Naive thymus-derived CD4-positive, alpha-beta T cell (primary cell): Measurements from ENCODE around the gene ANKRD49. TPM values are rescaled to one million over a fixed set of nuclear protein-coding genes. Genes with fewer than 3 reads are reported as not detected.

ENCODE experiments used
- ATAC-seq: fragments of 150-1000 bp; cut with Tn5 transposase; 2 replicates; pipeline ENCODE4 v1.10.0; 2021; ENCODE audit warnings: mild to moderate bottlenecking, moderate library complexity
- CTCF ChIA-PET: fragments of 350-600 bp; sonication (Branson Sonifier 250); formaldehyde crosslinking; loops from one replicate; lab custom pipeline; 2021; ENCODE audit warnings: antibody characterized with exemption; lab: Charles Lee
- POLR2A ChIA-PET: fragments of 350-600 bp; sonication (Branson Sonifier 250); formaldehyde crosslinking; loops from one replicate; lab custom pipeline; 2021; ENCODE audit warnings: antibody characterized with exemption, inconsistent platforms; lab: Charles Lee
- DNase-seq, 9 donors: peaks; one replicate each; pipeline versions ENCODE4 v3.0.0 to v3.0.0-alpha.2; 2020 to 2022; ENCODE audit warnings: mixed read lengths in 1 of 9
- H3K27ac ChIP-seq: one replicate; pipeline ENCODE4 v1.7.0; 2013; ENCODE audit warnings: mild to moderate bottlenecking, low read depth, low read length, moderate library complexity
- H3K27me3 ChIP-seq, 2 donors: one replicate each; pipeline ENCODE4 v1.7.0; 2013; ENCODE audit warnings: low read length in 2 of 2, mild to moderate bottlenecking in 2 of 2, moderate library complexity in 2 of 2; ENCODE audit not compliant: control insufficient read depth in 2 of 2, insufficient read depth in 2 of 2
- H3K36me3 ChIP-seq, 3 experiments: 1 replicate in 2 of 3; 2 replicates in 1 of 3; pipeline ENCODE4 v1.7.0; 2013; ENCODE audit warnings: low read length in 3 of 3, mild to moderate bottlenecking in 3 of 3, moderate library complexity in 1 of 3; ENCODE audit not compliant: insufficient read depth in 3 of 3, control insufficient read depth in 2 of 3
- H3K4me1 ChIP-seq, 2 donors: one replicate each; pipeline ENCODE4 v1.7.0; 2013; ENCODE audit warnings: low read length in 2 of 2, mild to moderate bottlenecking in 2 of 2, moderate library complexity in 1 of 2; ENCODE audit not compliant: control insufficient read depth in 2 of 2, insufficient read depth in 2 of 2
- H3K4me3 ChIP-seq: 2 replicates; pipeline ENCODE4 v1.7.0; 2013; ENCODE audit warnings: mild to moderate bottlenecking, low read length
- H3K9me3 ChIP-seq, 3 experiments: 1 replicate in 2 of 3; 2 replicates in 1 of 3; pipeline ENCODE4 v1.7.0; 2013; ENCODE audit warnings: low read length in 3 of 3; ENCODE audit not compliant: control insufficient read depth in 2 of 3
- H3K27ac Mint-ChIP-seq, 9 donors: one replicate each; pipeline ENCODE4 v1.8.0; 2020 to 2022; ENCODE audit warnings: mixed read lengths in 9 of 9, mild to moderate bottlenecking in 8 of 9, moderate library complexity in 5 of 9, inconsistent platforms in 2 of 9
- H3K27me3 Mint-ChIP-seq, 5 donors: one replicate each; pipeline ENCODE4 v1.8.0; 2021 to 2022; ENCODE audit warnings: mixed read lengths in 5 of 5, mild to moderate bottlenecking in 1 of 5
- H3K36me3 Mint-ChIP-seq, 5 donors: one replicate each; pipeline ENCODE4 v1.8.0; 2020 to 2022; ENCODE audit warnings: mixed read lengths in 5 of 5, mild to moderate bottlenecking in 3 of 5, inconsistent platforms in 1 of 5
- H3K4me1 Mint-ChIP-seq, 7 donors: one replicate each; pipeline ENCODE4 v1.8.0; 2020 to 2022; ENCODE audit warnings: mixed read lengths in 7 of 7, mild to moderate bottlenecking in 3 of 7, inconsistent platforms in 1 of 7
- H3K4me3 Mint-ChIP-seq, 10 donors: one replicate each; pipeline ENCODE4 v1.8.0; 2020 to 2022; ENCODE audit warnings: mild to moderate bottlenecking in 10 of 10, mixed read lengths in 10 of 10, moderate library complexity in 6 of 10, inconsistent platforms in 2 of 10
- H3K9me3 Mint-ChIP-seq, 11 donors: one replicate each; pipeline ENCODE4 v1.8.0; 2020 to 2022; ENCODE audit warnings: mixed read lengths in 11 of 11, mild to moderate bottlenecking in 4 of 11, inconsistent platforms in 1 of 11, moderate library complexity in 1 of 11
- intact Hi-C, 2 donors: fragments of 100-400 bp; cut with micrococcal nuclease; formaldehyde crosslinking; loops; one replicate each; pipeline ENCODE4 v1.15.1; 2023
- polyA plus RNA-seq, 2 donors: library from polyadenylated mRNA; unstranded; fragments of 300-500 nt; fragmentation: Illumina TruSeq; gene quantifications; one replicate each; pipeline ENCODE4 v1.2.3, GENCODE V29; 2021
- total RNA-seq, 6 experiments: library from RNA in 5 of 6; stranded (reverse) in 5 of 6; gene quantifications; 1 replicate in 5 of 6; 2 replicates in 1 of 6; pipeline ENCODE4 v1.2.3 and lab custom pipeline; 2021 to 2026

Gene ANKRD49
- total RNA-seq (10 to 100 TPM; 25.6 to 64.4 (median 44.5) TPM), polyA plus RNA-seq (10 to 100 TPM; 17.1 to 32.7 TPM), total RNA-seq (lab: John Stamatoyannopoulos, UW) (28.5 reads per million, percentile 58 among the genes with 10 or more reads in this experiment)

DNA sequence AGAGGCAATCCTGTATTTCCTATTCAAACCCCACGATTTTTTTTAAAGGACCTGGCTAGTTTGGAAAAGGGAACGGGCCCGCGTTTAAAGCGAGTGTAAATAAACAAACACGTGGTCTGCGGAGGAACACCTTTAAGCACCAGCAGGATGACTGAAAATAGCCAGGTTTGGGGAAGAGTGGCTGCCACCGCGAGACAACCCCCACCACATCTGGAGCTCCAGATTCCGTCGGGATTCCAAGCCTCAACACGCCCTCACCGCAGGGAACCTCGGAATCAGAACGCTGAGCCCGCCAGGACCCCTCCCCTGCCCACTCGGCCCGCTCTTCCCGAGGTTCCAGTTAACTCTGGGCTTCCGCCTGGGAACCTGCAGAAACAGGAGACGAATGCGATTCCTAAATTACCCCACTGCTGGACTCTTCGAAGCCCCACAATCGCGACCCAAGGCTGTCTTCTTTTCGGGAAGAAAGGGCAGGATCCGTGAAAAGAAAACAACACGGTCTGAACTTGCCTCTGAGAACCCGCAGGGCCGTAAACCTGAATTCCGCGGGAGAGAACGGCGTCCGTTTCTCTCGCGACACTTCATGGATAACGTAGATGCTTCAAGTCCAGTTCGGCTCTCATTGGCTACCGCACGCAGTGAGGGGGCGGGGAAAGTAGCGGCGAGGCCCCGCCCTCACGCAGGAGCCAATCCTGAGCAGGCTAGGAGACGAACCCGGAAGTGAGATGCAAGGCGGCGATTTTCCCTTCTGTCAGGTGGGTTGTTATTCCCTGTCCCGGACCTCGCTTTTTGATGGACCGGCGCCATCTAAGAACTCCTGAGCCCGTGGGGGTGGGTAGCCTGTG, at the start of gene ANKRD49, which contains the start of gene MRE11:
Gene ANKRD49, plus strand, starts transcription at position 704 of the 845 bp plus-strand sequence. CDS start 2,710 bp downstream, outside the sequence.
Gene MRE11, minus strand, starts transcription at position 564 of the 845 bp plus-strand sequence. CDS start 1,043 bp downstream, outside the sequence.
- Histone ChIP-seq H3K4me3 (peak within 1 kb of the TSS; percentile 94), H3K27ac (peak within 1 kb of the TSS; percentile 93), H3K9me3 (no peaks in the 10 kb centered on the region), H3K36me3 (peaks cover 0 to 35% (median 9%) of the 10 kb centered on the region in 3 experiments), H3K4me1 (peaks cover 18 to 28% of the 10 kb centered on the region in 2 donors), H3K27me3 (no peaks in the 10 kb centered on the region)
- H3K9me3 Mint-ChIP-seq = no peaks in the 10 kb centered on the region
- no peaks in the 10 kb centered on the region for H3K27me3 Mint-ChIP-seq
- peak within 1 kb of the TSS; percentile 92 to 99 (median 96) for H3K4me3 Mint-ChIP-seq
- H3K36me3 Mint-ChIP-seq = peaks cover 14 to 31% (median 21%) of the 10 kb centered on the region in 5 donors
- intact Hi-C loops = loop anchor here (1.0 to 10.0 kb wide), 23 partner anchors 11 to 1899 kb away; partner anchors contain the start of genes C11orf54 (in 2 of the 2), CEP295 (in 2 of the 2), CEP57 (in 2 of the 2) and CWC15 (in 2 of the 2)
- CTCF ChIA-PET = interaction anchor here (1.1 kb wide), 1 partner anchor 12 kb away, joined by 3 read pairs; no protein-coding TSS in a partner anchor
- DNase-seq = peak; percentile 92 to 98 (median 97)
- peak within 1 kb of the TSS; percentile 91 to 99 (median 97) for H3K27ac Mint-ChIP-seq
- peaks cover 31 to 64% (median 42%) of the 10 kb centered on the region in 7 donors for H3K4me1 Mint-ChIP-seq
- POLR2A ChIA-PET = interaction anchor here (0.6 to 2.0 kb wide), 6 partner anchors 9 to 1296 kb away, joined by 3 to 12 read pairs (median 4); partner anchors contain the start of genes C11orf54, CEP295, SLC36A4 and TAF1D
- peak; percentile 100 for ATAC-seq

- Histone ChIP-seq H3K9me3 (no peaks in the 10 kb centered on the region), H3K4me3 (no peak overlapping the region), H3K27me3 (no peaks in the 10 kb centered on the region), H3K27ac (no peak overlapping the region), H3K36me3 (peaks cover 0 to 35% (median 4%) of the 10 kb centered on the region in 3 experiments), H3K4me1 (no peaks in the 10 kb centered on the region)
- H3K4me3 Mint-ChIP-seq = no peak overlapping the region
- peaks cover 11 to 65% (median 37%) of the 10 kb centered on the region in 5 donors for H3K36me3 Mint-ChIP-seq
- H3K27me3 Mint-ChIP-seq = no peaks in the 10 kb centered on the region
- POLR2A ChIA-PET = interaction anchor here (1.1 kb wide), 1 partner anchor 662 kb away, joined by 3 read pairs; the partner anchor contains the start of gene MED17
- no peaks in the 10 kb centered on the region for H3K9me3 Mint-ChIP-seq
- DNase-seq = no peak
- ATAC-seq = no peak
- intact Hi-C loops = no loop called here
- H3K27ac Mint-ChIP-seq = no peak overlapping the region
- CTCF ChIA-PET = no interaction called here
- H3K4me1 Mint-ChIP-seq = peaks cover 0 to 4% (median 0%) of the 10 kb centered on the region in 7 donors
These were observed 48.1 kb upstream of the ANKRD49 start for GRCh38 chr11:94445641-94446040.

DNA sequence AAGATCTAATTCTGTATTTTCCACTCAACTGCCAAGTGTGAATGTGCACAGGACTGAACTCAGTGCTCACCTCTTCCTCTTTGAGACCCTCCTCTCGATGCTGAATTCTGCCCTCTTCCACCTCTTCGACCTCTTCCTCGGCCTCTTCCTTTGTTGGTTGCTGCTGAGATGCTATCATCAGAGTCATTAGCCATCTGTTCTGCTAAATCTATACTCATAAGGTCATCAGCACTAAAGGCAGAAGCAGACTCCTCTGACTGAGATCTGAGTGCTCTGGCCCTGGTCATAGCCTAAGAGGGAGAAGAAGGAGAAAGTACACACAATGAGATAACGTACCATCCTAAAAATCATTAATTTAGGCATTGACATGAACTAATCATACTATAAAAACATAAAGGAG, 46.6 kb upstream of the ANKRD49 start:
- CTCF ChIA-PET = no interaction called here
- Mint-ChIP-seq H3K4me1 (no peaks in the 10 kb centered on the region), H3K27me3 (no peaks in the 10 kb centered on the region), H3K27ac (no peak overlapping the region), H3K36me3 (peaks cover 9 to 52% (median 29%) of the 10 kb centered on the region in 5 donors), H3K9me3 (no peaks in the 10 kb centered on the region), H3K4me3 (no peak overlapping the region)
- no peak for ATAC-seq
- H3K4me1 ChIP-seq = no peaks in the 10 kb centered on the region
- peaks cover 0 to 32% (median 4%) of the 10 kb centered on the region in 3 experiments for H3K36me3 ChIP-seq
- H3K27me3 ChIP-seq = no peaks in the 10 kb centered on the region
- H3K4me3 ChIP-seq = no peak overlapping the region
- no peak for DNase-seq
- POLR2A ChIA-PET = no interaction called here
- no peak overlapping the region for H3K27ac ChIP-seq
- H3K9me3 ChIP-seq = no peaks in the 10 kb centered on the region
- intact Hi-C loops = no loop called here

GRCh38 chr11:94449029-94449428, 44.8 kb upstream of the ANKRD49 start:
- CTCF ChIA-PET = no interaction called here
- no peak for DNase-seq
- POLR2A ChIA-PET = no interaction called here
- Mint-ChIP-seq H3K4me1 (no peaks in the 10 kb centered on the region), H3K27me3 (no peaks in the 10 kb centered on the region), H3K36me3 (peaks cover 9 to 53% (median 39%) of the 10 kb centered on the region in 5 donors), H3K27ac (no peak overlapping the region), H3K9me3 (peaks cover 0 to 2% (median 0%) of the 10 kb centered on the region in 11 donors), H3K4me3 (no peak overlapping the region)
- Histone ChIP-seq H3K4me1 (no peaks in the 10 kb centered on the region), H3K27ac (no peak overlapping the region), H3K9me3 (no peaks in the 10 kb centered on the region), H3K27me3 (no peaks in the 10 kb centered on the region), H3K4me3 (no peak overlapping the region), H3K36me3 (peaks cover 0 to 31% (median 4%) of the 10 kb centered on the region in 3 experiments)
- intact Hi-C loops = no loop called here
- no peak for ATAC-seq

- H3K4me1 Mint-ChIP-seq = no peaks in the 10 kb centered on the region
- ATAC-seq (no peak), DNase-seq (no peak)
- intact Hi-C loops = no loop called here
- no peak overlapping the region for H3K4me3 Mint-ChIP-seq
- ChIA-PET POLR2A (no interaction called here), CTCF (no interaction called here)
- H3K9me3 ChIP-seq = no peaks in the 10 kb centered on the region
- no peaks in the 10 kb centered on the region for H3K4me1 ChIP-seq
- H3K9me3 Mint-ChIP-seq = peaks cover 0 to 2% (median 0%) of the 10 kb centered on the region in 11 donors
- H3K27ac Mint-ChIP-seq = no peak overlapping the region
- no peaks in the 10 kb centered on the region for H3K27me3 ChIP-seq
- no peak overlapping the region for H3K27ac ChIP-seq
- no peaks in the 10 kb centered on the region for H3K27me3 Mint-ChIP-seq
- no peak overlapping the region for H3K4me3 ChIP-seq
- peaks cover 5 to 51% (median 36%) of the 10 kb centered on the region in 5 donors for H3K36me3 Mint-ChIP-seq
- H3K36me3 ChIP-seq = peaks cover 0 to 26% (median 4%) of the 10 kb centered on the region in 3 experiments
These were observed 44.3 kb upstream of the ANKRD49 start for GRCh38 chr11:94449437-94449836.

DNA sequence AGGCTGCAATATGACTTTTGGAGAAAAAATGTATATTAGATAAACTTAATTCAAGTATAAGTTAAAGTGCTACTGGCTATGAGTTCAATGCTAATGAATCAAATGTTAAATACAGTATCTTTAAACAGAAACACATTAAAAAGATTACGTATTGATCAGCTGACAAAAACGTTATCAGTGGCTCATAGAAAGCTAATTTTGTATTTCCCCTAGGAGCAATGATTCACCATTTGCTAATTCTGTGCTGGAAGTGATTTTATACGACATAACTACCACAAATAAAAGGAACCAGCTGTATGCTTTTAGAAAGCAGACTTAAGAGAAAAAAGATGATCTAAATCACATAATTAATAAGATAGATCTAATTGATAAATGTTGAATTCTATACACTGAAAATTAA, 43.7 kb upstream of the ANKRD49 start:
- peaks cover 0 to 2% (median 0%) of the 10 kb centered on the region in 11 donors for H3K9me3 Mint-ChIP-seq
- no peaks in the 10 kb centered on the region for H3K27me3 ChIP-seq
- no peaks in the 10 kb centered on the region for H3K27me3 Mint-ChIP-seq
- intact Hi-C loops = no loop called here
- H3K27ac ChIP-seq = no peak overlapping the region
- ChIA-PET POLR2A (interaction anchor here (0.6 kb wide), 1 partner anchor 18 kb away, joined by 3 read pairs; no protein-coding TSS in a partner anchor), CTCF (no interaction called here)
- H3K4me3 Mint-ChIP-seq = no peak overlapping the region
- H3K9me3 ChIP-seq = no peaks in the 10 kb centered on the region
- ATAC-seq = no peak
- no peaks in the 10 kb centered on the region for H3K4me1 ChIP-seq
- peaks cover 4 to 53% (median 39%) of the 10 kb centered on the region in 5 donors for H3K36me3 Mint-ChIP-seq
- H3K27ac Mint-ChIP-seq = no peak overlapping the region
- H3K4me3 ChIP-seq = no peak overlapping the region
- peaks cover 0 to 23% (median 4%) of the 10 kb centered on the region in 3 experiments for H3K36me3 ChIP-seq
- no peaks in the 10 kb centered on the region for H3K4me1 Mint-ChIP-seq
- no peak for DNase-seq
